K562 (cell line): ENCODE results near the gene SCN4B. TPM values are rescaled to one million over a fixed set of nuclear protein-coding genes. Genes with fewer than 3 reads are reported as not detected.

Experiments
- ATAC-seq: fragments of 200-7000 bp; cut with Tn5 transposase; 3 replicates; pipeline ENCODE4 v1.9.1; 2020; ENCODE audit warnings: moderate library complexity
- BruUV-seq: library from RNA; stranded (reverse); fragments of 400-500 nt; replicated peaks from 2 replicates; lab custom pipeline; 2021; lab: Mats Ljungman, UMichigan
- CTCF ChIA-PET: fragments of 300-600 bp; formaldehyde crosslinking; extraction: SDS; loops from one replicate; lab custom pipeline; 2021; ENCODE audit warnings: low intra/inter-chr PET ratio; lab: Yijun Ruan, JAX
- POLR2A ChIA-PET: fragments of 300-600, 350-650 bp; sonication (Branson Sonifier 250); formaldehyde crosslinking; extraction: SDS; loops from one replicate; lab custom pipeline; 2021; ENCODE audit warnings: antibody characterized with exemption, inconsistent platforms; lab: Yijun Ruan, JAX
- DNase-seq, 4 experiments: peaks; one replicate each; pipeline versions ENCODE4 v3.0.0 to v3.0.0-alpha.2; 2011 to 2018; ENCODE audit warnings: low spot score in 3 of 4, mixed read lengths in 3 of 4; ENCODE audit errors: extremely low read depth in 1 of 4
- FAIRE-seq: peaks from 2 replicates; lab custom pipeline; 2011; peaks lifted over from hg19 to GRCh38; lab: Jason Lieb, UNC
- H2AFZ ChIP-seq: 2 replicates; pipeline ENCODE4 v1.6.0; 2011; ENCODE audit warnings: low read depth, low read length, control low read depth, inconsistent platforms
- H3K27ac ChIP-seq: fragments of 200-600 bp; 3 replicates; pipeline ENCODE4 v1.8.0; 2011; ENCODE audit warnings: low read depth, mild to moderate bottlenecking, control low read depth, inconsistent platforms, low read length, moderate library complexity, mixed read lengths; ENCODE audit errors: extremely low read depth
- H3K27me3 ChIP-seq, 2 experiments: fragments of 300-600 bp in 1 of 2; 2 replicates in 1 of 2; 3 replicates in 1 of 2; pipeline versions ENCODE4 v1.6.0 to v1.8.0; 2011; ENCODE audit warnings: inconsistent platforms in 2 of 2, low read length in 2 of 2, mild to moderate bottlenecking in 1 of 2, mixed read lengths in 1 of 2, moderate library complexity in 1 of 2; ENCODE audit not compliant: control insufficient read depth in 2 of 2, insufficient read depth in 2 of 2
- H3K36me3 ChIP-seq: fragments of 300-600 bp; 3 replicates; pipeline ENCODE4 v1.8.0; 2011; ENCODE audit warnings: mild to moderate bottlenecking, low read length, inconsistent platforms; ENCODE audit not compliant: control insufficient read depth, insufficient read depth
- H3K4me1 ChIP-seq, 2 experiments: fragments of 200-600 bp in 1 of 2; replicated peaks in 1 of 2; 2 replicates in 1 of 2; 3 replicates in 1 of 2; pipeline versions ENCODE4 v1.5.1 to v1.8.0; 2011; ENCODE audit warnings: inconsistent platforms in 2 of 2, low read length in 2 of 2, mild to moderate bottlenecking in 1 of 2, mixed read lengths in 1 of 2, moderate library complexity in 1 of 2; ENCODE audit not compliant: control insufficient read depth in 2 of 2, insufficient read depth in 2 of 2
- H3K4me2 ChIP-seq: 2 replicates; pipeline ENCODE4 v1.6.1; 2011; ENCODE audit warnings: low read length, control low read depth, inconsistent platforms, mixed read lengths; ENCODE audit not compliant: insufficient read depth
- H3K4me3 ChIP-seq: fragments of 200-600 bp; sonication (generic), shearing (Covaris generic); 2 replicates; pipeline ENCODE4 v1.5.1; 2016; ENCODE audit warnings: control low read depth, inconsistent platforms
- H3K79me2 ChIP-seq: fragments of 200-600 bp; 3 replicates; pipeline ENCODE4 v1.8.0; 2011; ENCODE audit warnings: low read length, inconsistent platforms; ENCODE audit not compliant: control insufficient read depth, insufficient read depth
- H3K9ac ChIP-seq, 2 experiments: 2 replicates each; pipeline versions ENCODE4 v1.6.0 to v1.6.1; 2011; ENCODE audit warnings: low read depth in 2 of 2, low read length in 2 of 2, control low read depth in 1 of 2, inconsistent platforms in 1 of 2, mild to moderate bottlenecking in 1 of 2, mixed read lengths in 1 of 2; ENCODE audit not compliant: insufficient read depth in 1 of 2
- H3K9me1 ChIP-seq: one replicate; pipeline ENCODE4 v1.6.0; 2011; ENCODE audit warnings: inconsistent platforms, mild to moderate bottlenecking, low read length, moderate library complexity; ENCODE audit not compliant: control insufficient read depth, insufficient read depth
- H3K9me3 ChIP-seq: replicated peaks from 2 replicates; pipeline ENCODE4 v1.5.1; 2011; ENCODE audit warnings: low read depth, low read length, inconsistent platforms; ENCODE audit not compliant: control insufficient read depth, insufficient read depth
- H4K20me1 ChIP-seq: replicated peaks from 2 replicates; pipeline ENCODE4 v1.6.1; 2011; ENCODE audit warnings: low read length, inconsistent platforms, mixed read lengths; ENCODE audit not compliant: control insufficient read depth, insufficient read depth
- ATF4 ChIP-seq: fragments of 450-650 bp; formaldehyde crosslinking; IDR thresholded peaks from 2 replicates; pipeline ENCODE4 v1.4.0; 2022; ENCODE audit warnings: mild to moderate bottlenecking, moderate library complexity
- BRD4 ChIP-seq: fragments of 200-600 bp; sonication (generic); IDR thresholded peaks from 2 replicates; pipeline ENCODE4 v1.6.1; 2017; ENCODE audit warnings: inconsistent platforms
- HINFP ChIP-seq: fragments of 450-650 bp; conservative IDR thresholded peaks from 2 replicates; pipeline ENCODE4 v1.6.1; 2016; ENCODE audit warnings: missing genetic modification characterization, low read depth, mild to moderate bottlenecking, control low read depth, missing compliant biosample characterization
- MED1 ChIP-seq: sonication (generic); formaldehyde crosslinking; IDR thresholded peaks from 2 replicates; pipeline ENCODE4 v1.8.1; 2023; ENCODE audit warnings: missing genetic modification reagents, borderline replicate concordance
- XRCC4 ChIP-seq: IDR thresholded peaks from one replicate; pipeline ENCODE4 v1.6.1; 2011; ENCODE audit not compliant: insufficient read depth, insufficient read length; ENCODE audit errors: extremely low read depth
- ZKSCAN8 ChIP-seq: fragments of 200-800 bp; sonication (Bioruptor generic); IDR thresholded peaks from 2 replicates; pipeline ENCODE4 v1.6.1; 2016; ENCODE audit warnings: missing genetic modification characterization, missing compliant biosample characterization
- ZNF282 ChIP-seq: sonication (generic); formaldehyde crosslinking; IDR thresholded peaks from 2 replicates; pipeline ENCODE4 v1.8.1; 2023; ENCODE audit warnings: missing genetic modification reagents
- ZNF717 ChIP-seq: fragments of 250-450 bp; sonication (Bioruptor Pico); IDR thresholded peaks from 2 replicates; pipeline ENCODE4 v1.5.0; 2021
- WGBS: fragments of 100-300 bp; shearing (Covaris generic); methylation state at CpG from one replicate; pipeline ENCODE4 v1.1.6; 2016; ENCODE audit warnings: low coverage, mixed read lengths; ENCODE audit not compliant: insufficient coverage; ENCODE audit errors: missing lambda C conversion rate; 5-methylcytosine and 5-hydroxymethylcytosine counted together
- in situ Hi-C: fragments of 300-500 bp; cut with MboI; formaldehyde crosslinking; loops from 4 replicates; pipeline ENCODE4 v1.15.0; 2018; ENCODE audit warnings: inconsistent platforms, mixed read lengths
- intact Hi-C: fragments of 100-400 bp; cut with micrococcal nuclease; formaldehyde crosslinking; loops from 2 replicates; pipeline ENCODE4 v1.14.2; 2022
- polyA plus RNA-seq, 8 experiments: library from polyadenylated mRNA; depleted of rRNA in 4 of 8; stranded (reverse) in 5 of 8; unstranded in 3 of 8; fragments of >200 nt; fragmentation: Nextera tagmentation in 2 of 8; fragmentation: Illumina TruSeq in 1 of 8; extraction: Ambion mirVana in 2 of 8; extraction: Trizol in 1 of 8; gene quantifications; 2 replicates each; pipeline versions ENCODE4 v1.2.1 to v1.2.3, GENCODE V29; 2011 to 2014; ENCODE audit warnings: inconsistent platforms in 1 of 8, missing spikeins in 1 of 8
- total RNA-seq, 7 experiments: library from RNA; depleted of rRNA in 6 of 7; stranded (reverse); fragments of >200 nt in 6 of 7; fragmentation: Illumina TruSeq in 2 of 7; extraction: Trizol in 2 of 7; gene quantifications; 2 replicates each; pipeline versions ENCODE4 v1.2.1 to v1.2.3, GENCODE V29; 2011 to 2021; ENCODE audit warnings: low replicate concordance in 1 of 7
- TF ChIP-seq, protein P1 (sequence below), 2 experiments: fragments of 450-650 bp; IDR thresholded peaks; 2 replicates each; pipeline ENCODE4 v1.6.1; 2018; ENCODE audit warnings: mild to moderate bottlenecking in 2 of 2, low read depth in 1 of 2; ENCODE audit not compliant: partially characterized antibody in 2 of 2
- TF ChIP-seq, protein P2 (sequence below): sonication (generic); formaldehyde crosslinking; IDR thresholded peaks from 2 replicates; pipeline ENCODE4 v1.8.1; 2023; ENCODE audit warnings: missing genetic modification reagents, mild to moderate bottlenecking, borderline replicate concordance

SCN4B gene
- total and polyA plus RNA-seq, 9 of the 15 experiments (the other 6 are each of a cell fraction or from before 2014, with no cell fraction given): 0.03 TPM; not detected in 8

GRCh38 chr11:118143661-118144185 is 8.9 kb downstream of the SCN4B start:
- FAIRE-seq: no peak
- POLR2A ChIA-PET: interaction anchor here (0.6 to 1.4 kb wide), 3 partner anchors 9 to 596 kb away, joined by 3 to 7 read pairs (median 4); no protein-coding TSS in a partner anchor
- intact Hi-C loops: loop anchor here (2.0 kb wide), 2 partner anchors 75 to 209 kb away; no protein-coding TSS in a partner anchor
- TF ChIP-seq ATF4 (no peak), MED1 (CRISPR knock-in tag) (no peak), ZKSCAN8 (CRISPR knock-in tag) (no peak), BRD4 (no peak), HINFP (tag) (no peak), XRCC4 (no peak), ZNF717 (CRISPR knock-in tag) (no peak), ZNF282 (CRISPR knock-in tag) (no peak)
- TF ChIP-seq, protein P1, sequence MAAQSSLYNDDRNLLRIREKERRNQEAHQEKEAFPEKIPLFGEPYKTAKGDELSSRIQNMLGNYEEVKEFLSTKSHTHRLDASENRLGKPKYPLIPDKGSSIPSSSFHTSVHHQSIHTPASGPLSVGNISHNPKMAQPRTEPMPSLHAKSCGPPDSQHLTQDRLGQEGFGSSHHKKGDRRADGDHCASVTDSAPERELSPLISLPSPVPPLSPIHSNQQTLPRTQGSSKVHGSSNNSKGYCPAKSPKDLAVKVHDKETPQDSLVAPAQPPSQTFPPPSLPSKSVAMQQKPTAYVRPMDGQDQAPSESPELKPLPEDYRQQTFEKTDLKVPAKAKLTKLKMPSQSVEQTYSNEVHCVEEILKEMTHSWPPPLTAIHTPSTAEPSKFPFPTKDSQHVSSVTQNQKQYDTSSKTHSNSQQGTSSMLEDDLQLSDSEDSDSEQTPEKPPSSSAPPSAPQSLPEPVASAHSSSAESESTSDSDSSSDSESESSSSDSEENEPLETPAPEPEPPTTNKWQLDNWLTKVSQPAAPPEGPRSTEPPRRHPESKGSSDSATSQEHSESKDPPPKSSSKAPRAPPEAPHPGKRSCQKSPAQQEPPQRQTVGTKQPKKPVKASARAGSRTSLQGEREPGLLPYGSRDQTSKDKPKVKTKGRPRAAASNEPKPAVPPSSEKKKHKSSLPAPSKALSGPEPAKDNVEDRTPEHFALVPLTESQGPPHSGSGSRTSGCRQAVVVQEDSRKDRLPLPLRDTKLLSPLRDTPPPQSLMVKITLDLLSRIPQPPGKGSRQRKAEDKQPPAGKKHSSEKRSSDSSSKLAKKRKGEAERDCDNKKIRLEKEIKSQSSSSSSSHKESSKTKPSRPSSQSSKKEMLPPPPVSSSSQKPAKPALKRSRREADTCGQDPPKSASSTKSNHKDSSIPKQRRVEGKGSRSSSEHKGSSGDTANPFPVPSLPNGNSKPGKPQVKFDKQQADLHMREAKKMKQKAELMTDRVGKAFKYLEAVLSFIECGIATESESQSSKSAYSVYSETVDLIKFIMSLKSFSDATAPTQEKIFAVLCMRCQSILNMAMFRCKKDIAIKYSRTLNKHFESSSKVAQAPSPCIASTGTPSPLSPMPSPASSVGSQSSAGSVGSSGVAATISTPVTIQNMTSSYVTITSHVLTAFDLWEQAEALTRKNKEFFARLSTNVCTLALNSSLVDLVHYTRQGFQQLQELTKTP (IDR thresholded peaks at IDR 0.05; ENCODE audit: low read depth in 1 of 2, partially characterized antibody in 2 of 2): no peak
- TF ChIP-seq, protein P2, sequence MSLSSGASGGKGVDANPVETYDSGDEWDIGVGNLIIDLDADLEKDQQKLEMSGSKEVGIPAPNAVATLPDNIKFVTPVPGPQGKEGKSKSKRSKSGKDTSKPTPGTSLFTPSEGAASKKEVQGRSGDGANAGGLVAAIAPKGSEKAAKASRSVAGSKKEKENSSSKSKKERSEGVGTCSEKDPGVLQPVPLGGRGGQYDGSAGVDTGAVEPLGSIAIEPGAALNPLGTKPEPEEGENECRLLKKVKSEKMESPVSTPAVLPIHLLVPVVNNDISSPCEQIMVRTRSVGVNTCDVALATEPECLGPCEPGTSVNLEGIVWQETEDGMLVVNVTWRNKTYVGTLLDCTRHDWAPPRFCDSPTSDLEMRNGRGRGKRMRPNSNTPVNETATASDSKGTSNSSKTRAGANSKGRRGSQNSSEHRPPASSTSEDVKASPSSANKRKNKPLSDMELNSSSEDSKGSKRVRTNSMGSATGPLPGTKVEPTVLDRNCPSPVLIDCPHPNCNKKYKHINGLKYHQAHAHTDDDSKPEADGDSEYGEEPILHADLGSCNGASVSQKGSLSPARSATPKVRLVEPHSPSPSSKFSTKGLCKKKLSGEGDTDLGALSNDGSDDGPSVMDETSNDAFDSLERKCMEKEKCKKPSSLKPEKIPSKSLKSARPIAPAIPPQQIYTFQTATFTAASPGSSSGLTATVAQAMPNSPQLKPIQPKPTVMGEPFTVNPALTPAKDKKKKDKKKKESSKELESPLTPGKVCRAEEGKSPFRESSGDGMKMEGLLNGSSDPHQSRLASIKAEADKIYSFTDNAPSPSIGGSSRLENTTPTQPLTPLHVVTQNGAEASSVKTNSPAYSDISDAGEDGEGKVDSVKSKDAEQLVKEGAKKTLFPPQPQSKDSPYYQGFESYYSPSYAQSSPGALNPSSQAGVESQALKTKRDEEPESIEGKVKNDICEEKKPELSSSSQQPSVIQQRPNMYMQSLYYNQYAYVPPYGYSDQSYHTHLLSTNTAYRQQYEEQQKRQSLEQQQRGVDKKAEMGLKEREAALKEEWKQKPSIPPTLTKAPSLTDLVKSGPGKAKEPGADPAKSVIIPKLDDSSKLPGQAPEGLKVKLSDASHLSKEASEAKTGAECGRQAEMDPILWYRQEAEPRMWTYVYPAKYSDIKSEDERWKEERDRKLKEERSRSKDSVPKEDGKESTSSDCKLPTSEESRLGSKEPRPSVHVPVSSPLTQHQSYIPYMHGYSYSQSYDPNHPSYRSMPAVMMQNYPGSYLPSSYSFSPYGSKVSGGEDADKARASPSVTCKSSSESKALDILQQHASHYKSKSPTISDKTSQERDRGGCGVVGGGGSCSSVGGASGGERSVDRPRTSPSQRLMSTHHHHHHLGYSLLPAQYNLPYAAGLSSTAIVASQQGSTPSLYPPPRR (CRISPR knock-in tag): no peak

More at GRCh38 chr11:118143661-118144185, 8.9 kb downstream of the SCN4B start:
- Histone ChIP-seq H3K4me1 (peaks cover 0 to 11% of the 10 kb centered on the region in 2 experiments; a peak in 3 of 5 replicates), H4K20me1 (no peaks in the 10 kb centered on the region), H3K27ac (no peak overlapping the region), H3K9me1 (no peaks in the 10 kb centered on the region), H3K4me3 (no peak overlapping the region), H3K9me3 (no peaks in the 10 kb centered on the region), H3K4me2 (no peak overlapping the region), H2AFZ (no peak overlapping the region), H3K9ac (no peak overlapping the region), H3K27me3 (peaks cover 13 to 54% of the 10 kb centered on the region in 2 experiments), H3K79me2 (no peaks in the 10 kb centered on the region), H3K36me3 (no peaks in the 10 kb centered on the region)
- WGBS: 0% methylated on average over 12 of the region's 12 CpGs
- BruUV-seq: no TSS peak
- CTCF ChIA-PET: interaction anchor here (0.6 kb wide), 1 partner anchor 42 kb away, joined by 3 read pairs; no protein-coding TSS in a partner anchor
- in situ Hi-C loops: no loop called here
- ATAC-seq (no peak), DNase-seq (no peak)
